Measurements from ENCODE around the gene ELN.
"Not testable (repeated sequence)": the region's sequence is repeated elsewhere in the genome, so short reads cannot be mapped to it uniquely, and the experiment has no call there.

ELN gene

DNA sequence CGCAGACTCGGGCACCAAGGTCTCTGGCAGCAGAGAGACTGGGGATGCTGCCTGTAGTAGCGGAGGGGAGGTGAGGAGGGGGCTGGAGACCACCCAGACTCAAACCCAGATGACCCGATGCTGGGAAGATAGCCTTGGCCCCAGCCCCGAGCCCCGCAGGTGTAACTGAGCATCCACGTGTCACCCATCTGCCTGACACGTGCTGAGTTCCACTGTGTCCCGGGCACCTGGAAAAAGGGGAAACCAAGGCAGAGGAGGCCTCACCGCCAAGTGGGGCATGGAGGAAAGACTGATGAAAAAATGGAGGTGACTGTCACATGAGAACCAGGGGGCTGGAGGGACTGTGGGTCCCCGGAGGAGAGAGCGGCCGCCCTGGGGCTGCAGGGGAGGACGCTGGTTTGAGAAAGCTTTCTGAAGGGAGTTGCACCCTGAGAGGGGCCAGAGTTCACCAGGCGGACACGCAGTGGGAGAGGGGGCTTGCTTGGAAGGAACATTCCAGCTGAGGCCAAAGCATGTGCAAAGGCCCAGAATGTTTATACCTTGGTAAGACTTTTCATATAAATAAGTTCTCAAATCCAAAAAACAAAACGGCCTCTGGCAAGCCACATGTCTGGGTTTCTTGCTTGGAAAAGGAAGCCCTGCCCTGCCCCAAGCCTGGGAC lies 27.4 kb upstream of the ELN start:
- DNase-seq (ENCODE audit: low spot score) (no peak), FAIRE-seq (no peak)

DNA sequence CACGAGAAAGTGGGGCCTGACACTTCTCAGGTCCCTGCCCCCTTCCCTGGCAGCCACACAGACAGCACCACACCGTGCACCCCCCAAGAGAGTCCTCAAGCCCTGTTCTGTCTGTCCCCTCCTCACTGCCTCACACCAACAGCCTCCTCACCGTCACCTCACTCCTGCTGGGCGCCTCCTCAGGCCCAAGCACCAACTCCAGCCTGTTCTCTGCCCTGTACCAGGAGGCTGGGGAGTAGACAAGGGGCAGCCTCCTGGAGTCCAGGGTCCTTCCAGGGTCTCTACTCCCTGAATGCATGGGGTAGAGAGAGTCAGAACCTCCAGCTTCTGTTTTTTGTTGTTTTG lies 26.9 kb upstream of the ELN start:
- FAIRE-seq (no peak), DNase-seq (ENCODE audit: low spot score) (no peak)

DNA sequence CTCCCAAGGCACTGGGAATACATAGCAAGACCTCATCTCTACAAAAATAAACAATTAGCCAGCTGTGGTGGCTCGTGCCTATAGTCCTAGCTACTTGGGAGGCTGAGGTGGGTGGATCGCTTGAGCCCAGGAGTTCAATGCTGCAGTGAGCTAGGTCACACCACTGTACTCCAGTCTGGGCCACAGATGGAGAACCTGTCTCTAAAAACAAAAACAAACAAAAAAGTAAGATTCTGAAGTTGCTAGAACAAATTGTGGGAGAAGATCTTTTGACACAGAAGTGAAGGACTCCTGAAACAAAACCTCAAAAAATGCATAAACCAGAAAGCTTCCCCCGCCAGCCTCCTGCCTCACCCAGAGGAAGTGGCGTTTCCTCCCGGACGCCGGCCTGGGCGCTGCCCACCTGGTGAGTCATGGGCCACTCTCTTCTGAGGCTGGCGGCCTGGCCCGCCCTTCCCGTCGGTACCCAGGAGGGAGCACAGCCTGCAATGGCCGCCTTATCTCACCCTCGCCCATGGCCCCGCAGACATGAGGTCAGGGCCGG lies 25.4 kb upstream of the ELN start:
- FAIRE-seq (peak; percentile 86), DNase-seq (ENCODE audit: low spot score) (peak; percentile 72)

DNA sequence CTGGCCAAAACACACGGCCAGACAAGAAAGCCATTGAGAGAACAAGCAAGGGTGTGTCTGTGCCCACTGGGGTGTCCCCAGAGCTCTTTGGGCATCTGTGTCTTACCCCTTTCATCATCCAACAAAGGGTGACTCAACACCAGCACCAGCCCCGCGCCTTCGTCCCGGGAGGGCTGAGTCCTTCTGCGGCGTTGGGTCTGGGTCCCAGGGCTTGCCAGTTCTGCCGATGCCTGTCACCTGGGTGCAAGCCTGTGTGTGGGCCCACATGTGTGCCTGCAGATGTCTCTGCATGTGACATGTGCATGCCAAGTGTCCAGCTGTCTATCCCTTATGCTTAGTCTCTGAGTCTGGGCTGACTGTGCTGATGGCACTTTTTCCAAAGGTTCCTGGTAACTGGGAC lies 24.4 kb upstream of the ELN start:
- FAIRE-seq (no peak), DNase-seq (ENCODE audit: low spot score) (no peak)

DNA sequence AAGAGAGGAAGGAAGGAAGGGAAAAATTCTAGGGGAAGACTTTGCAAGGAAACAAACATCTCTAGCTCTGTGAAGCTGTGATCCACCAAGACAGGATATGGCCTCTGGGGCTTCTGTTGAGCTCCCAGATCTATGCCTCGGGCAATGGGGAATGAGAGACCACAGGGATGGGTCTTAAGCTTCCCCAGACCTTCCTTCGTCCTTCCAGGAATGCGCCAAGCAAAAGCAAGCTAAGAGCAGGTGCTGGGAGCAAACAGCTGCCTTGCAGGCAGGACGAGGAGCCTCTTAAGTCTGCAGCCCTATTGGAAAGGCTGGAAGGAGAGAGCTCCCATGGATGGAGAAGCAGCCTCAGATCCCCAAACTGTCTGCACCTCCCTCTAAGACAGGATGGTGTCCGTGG lies 21.9 kb upstream of the ELN start:
- no peak for FAIRE-seq
- DNase-seq (ENCODE audit: low spot score), result no peak

DNA sequence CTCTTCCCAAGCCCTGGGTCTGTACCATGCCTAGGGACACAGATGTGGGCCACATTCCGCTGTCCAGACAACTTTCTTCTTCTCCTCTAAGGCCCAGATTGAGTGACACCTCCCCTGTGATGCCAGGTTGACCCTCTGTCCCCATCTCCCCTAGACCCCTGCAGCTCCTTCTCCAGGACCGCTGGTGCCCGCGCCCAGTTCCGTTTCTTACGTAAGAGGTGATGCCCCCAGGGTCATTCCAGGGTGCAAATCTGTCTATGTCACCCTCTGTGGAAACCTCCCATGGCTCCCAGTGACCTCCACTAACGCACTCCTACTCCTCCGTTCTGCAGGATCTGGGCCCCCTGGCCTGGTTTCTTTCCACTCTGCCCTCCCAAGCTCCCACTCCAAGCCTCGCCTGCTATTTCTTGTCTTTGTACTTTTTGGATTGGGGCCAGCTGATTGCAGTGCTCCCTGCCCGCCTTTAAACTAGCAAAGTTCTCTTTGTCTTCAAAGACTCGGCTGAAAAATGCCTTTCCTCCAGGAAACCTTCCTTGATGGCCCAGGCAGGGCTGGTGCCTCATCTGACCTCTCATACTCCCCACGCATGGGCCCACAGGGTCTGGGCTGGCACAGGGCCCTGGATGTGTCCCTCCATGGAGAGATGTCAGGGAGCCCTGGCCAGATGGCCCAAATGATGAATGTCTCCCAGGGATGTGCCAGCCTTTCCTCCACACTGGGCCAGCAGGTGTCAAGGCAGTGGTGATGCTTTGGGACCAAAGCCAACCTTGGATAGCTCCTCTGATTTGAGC lies 21.3 kb upstream of the ELN start:
- FAIRE-seq, result no peak
- no peak for DNase-seq (ENCODE audit: low spot score)

DNA sequence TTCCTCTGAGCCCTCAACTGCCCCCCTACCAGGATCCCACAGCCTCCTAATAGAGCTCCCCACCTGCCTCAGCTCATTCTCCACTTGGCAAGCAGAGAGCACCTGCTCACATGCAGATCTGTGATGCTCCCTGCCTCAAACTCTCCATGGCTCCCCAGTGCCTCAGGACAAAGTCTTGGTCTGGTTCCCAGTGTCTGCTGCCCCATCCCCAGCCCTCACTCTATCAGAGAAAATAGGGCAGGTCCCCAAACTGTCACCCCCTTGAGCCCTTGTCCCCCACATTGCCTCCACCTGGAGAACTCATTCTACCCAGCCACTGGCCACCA lies 20.8 kb upstream of the ELN start:
- FAIRE-seq, result no peak

DNA sequence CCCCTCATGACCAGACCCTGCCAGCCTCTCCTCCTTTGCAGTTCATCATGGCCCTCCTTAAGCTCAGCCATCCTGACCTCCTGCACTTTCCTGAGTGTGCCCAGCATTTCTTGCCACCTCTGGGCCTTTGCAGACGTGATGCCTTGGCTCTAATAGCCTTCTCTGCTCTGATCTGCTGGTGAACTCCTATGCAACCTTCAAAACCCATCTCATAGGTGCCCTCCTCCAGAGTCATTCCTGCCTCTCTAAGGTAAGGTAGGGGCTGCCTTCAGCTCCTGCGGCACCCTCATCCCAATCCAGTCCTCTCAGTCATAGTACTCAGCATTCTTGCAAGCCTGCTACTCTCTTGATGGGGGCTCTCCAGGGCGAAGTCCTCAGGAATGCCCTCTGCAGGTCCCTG lies 19.3 kb upstream of the ELN start:
- FAIRE-seq (no peak), DNase-seq (ENCODE audit: low spot score) (no peak)

More for the DNA sequence above, 20.8 kb upstream of the ELN start:
- no peak for DNase-seq (ENCODE audit: low spot score)

DNA sequence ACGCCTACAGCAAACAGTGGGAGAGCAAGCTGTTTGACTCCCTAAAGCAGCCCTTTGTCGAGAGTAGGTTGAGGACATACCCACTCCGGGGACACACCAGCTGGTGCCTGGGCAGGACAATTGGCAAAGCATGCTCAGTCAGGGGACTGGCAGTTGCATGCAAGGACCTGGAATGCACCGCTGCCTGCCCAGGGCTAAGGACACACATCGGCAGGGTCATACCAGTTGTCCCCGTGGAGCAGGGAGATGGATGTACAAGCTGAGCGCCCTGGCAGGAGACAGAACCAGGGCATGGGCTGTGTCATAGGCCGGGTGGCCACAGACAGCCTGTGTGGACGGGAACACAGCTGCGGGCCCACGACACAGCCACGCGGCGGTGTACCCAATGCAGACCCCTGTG lies 18.3 kb upstream of the ELN start:
- FAIRE-seq, result no peak
- no peak for DNase-seq (ENCODE audit: low spot score)

DNA sequence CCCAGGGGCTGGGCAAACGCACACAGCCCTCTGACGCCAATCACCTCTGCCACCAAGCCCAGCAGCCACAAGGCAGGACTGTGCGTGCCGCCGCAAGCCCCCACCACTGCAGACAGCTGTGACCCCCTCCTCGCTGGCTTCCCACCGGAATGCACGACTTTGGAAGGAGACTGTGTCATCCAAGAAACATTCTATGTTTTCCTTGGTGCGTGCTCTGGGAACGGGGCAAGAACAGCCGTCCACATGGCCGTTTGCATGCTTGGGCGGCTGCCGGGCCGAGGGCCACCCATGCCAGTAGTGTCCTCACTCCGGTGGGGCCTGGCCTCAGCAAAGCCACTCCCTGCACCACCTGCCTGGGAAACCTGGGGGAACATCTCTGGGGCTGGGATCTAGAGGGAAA lies 17.6 kb upstream of the ELN start:
- FAIRE-seq, result no peak

DNA sequence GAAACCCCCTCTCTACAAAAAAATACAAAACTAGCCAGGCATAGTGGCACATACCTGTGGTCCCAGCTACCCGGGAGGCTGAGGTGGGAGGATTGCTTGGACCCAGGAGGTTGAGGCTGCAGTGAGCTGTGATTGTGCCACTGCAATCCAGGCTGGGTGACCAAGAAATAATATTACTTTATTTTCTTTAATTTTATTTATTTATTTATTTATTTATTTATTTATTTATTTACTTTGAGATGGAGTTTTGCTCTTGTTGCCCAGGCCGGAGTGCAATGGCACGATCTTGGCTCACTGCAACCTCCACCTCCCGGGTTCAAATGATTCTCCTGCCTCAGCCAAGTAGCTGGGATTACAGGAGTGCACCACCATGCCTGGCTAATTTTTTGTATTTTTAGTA lies 16.6 kb upstream of the ELN start:
- not testable (repeated sequence) for DNase-seq (ENCODE audit: low spot score); FAIRE-seq

More for the DNA sequence above, 17.6 kb upstream of the ELN start:
- DNase-seq (ENCODE audit: low spot score), result no peak

DNA sequence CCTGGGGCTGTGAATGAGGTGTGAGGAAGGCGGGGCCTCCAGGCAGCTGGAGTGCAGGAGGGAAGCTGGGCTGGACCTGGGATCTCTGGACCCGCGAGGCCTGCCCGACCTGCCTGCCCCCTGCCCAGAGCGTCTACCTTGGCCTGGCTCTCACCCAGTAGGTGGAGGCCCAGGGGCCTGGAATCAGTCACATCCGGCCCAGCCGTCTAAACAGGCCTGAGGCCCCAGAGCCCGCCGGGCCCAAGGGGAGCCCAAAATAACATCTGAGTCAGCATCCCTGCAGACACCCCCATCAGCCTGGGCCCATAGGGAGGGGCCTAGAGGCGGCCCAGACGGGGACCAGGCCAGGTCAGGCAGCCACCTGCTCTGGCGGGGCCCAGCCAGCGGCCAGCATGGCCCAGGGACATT lies 15.1 kb upstream of the ELN start:
- FAIRE-seq (no peak), DNase-seq (ENCODE audit: low spot score) (no peak)

DNA sequence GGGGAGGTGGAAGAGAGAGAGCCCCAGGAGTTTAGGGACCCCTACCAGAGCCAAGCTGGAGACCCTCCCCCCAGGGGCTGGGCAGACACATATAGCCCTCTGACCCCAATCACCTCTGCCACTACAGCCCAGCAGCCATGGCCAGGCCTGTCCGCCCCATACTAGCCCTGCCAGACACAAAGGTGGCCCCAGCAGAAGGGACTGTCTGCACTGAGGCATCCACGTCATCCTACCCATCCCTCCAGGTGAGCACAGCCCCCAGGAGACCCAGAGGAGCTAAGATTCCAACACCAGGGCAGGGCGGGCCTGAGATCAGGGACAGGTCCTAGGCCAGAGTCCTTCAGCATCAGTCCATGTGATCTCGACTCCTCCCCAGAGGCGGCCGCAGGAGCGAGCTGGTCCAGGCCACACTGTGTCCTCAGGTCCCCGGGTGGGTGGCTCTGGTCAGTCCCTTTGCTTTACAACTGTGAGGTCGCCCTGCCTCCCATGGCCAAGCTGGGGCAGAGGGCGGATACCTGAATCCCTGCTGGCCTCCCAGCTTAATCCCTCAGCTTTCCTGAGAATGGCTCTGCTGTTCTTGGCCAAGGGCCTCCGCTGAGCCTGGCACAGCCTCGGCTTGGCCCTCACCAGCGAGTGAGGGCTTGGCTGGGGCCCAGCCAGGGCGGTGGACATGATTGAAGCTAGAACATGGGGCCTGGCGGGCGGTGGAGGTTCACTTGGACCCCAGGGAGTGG lies 14.3 kb upstream of the ELN start:
- DNase-seq (ENCODE audit: low spot score), result no peak
- FAIRE-seq, result no peak

DNA sequence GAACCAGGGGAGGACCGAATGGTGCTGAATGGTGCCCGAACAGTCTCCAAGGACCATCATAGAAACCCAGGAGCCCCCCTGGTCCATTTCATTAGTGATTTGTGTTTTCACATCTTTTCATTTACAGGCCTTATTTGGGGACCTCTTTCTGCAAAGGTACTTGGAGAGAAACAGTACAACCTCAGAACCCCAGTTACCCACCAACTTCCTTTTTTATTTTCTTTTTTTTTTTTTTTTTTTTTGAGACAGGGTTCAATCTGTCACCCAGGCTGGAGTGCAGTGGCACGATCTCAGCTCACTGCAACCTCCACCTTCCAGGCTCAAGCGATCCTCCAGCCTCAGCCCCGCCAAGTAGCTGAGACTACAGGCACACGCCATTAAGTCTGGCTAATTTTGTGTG lies 13.0 kb upstream of the ELN start:
- no peak for FAIRE-seq
- no peak for DNase-seq (ENCODE audit: low spot score)

DNA sequence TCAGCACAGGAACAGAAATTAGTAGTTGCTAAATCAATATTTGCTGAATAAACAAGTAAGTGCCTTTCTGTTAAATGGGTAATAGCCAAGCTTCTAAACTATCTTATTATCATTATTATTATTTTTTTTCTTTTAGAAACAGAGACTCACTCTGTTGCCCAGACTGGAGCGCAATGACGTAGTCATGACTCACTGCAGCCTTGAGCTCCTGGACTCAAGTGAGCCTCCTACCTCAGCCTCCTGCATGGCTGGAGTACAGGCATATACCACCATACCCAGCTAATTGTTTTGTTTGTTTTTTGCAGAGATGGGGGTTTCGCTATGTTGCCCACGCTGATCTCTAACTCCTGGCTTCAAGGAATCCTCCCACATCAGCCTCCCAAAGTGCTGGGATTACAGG lies 12.3 kb upstream of the ELN start:
- DNase-seq (ENCODE audit: low spot score) (no peak), FAIRE-seq (no peak)

DNA sequence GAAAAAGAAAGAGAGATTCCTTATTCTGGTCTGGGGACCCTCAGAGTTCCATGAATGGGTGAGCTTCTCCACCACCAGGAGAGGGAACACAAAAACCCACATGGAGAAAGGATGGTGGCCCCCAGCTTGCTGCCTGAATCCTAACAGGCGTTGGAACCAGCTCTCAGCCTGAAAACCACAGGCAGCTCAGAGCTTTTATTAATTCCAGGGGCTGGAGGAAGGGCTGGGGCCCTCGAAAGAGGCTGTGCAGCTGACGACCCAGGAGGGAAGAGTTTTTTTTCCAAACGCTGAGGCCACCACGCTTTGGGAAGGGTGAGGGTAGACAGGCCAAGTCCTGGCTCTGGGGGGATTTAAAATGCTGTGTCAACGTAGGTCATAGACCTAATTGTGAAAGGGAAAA lies 10.8 kb upstream of the ELN start:
- no peak for DNase-seq (ENCODE audit: low spot score)
- FAIRE-seq, result no peak

DNA sequence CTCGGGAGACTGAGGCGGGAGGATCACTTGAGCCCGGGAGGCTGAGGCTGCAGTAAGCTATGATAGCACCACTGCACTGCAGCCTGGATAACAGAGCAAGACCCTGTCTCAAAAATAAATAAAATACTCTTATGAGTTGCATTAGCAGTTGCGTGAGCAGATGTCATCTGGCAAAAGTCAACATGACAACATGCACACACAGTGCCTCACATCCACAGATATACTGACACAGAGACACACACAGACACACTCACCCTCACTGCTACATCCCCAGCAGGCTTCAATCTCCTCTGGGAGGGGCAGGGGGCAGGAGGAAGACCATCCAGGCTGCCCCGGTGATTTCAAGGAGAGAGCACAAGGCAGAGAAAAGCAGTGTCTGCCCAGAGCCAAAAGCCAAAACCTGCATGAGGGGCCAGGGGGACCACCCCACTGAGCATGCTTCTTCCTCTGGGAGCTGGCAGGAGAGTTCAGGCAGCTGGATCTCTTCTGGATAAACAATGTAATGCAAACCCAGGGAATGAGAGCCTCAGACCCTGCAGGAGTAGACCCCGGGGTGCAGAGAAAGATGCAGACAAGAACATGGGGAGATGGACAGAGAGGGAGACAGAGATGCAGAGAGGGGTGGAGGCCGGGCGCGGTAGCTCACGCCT lies 9.6 kb upstream of the ELN start:
- FAIRE-seq, result no peak

DNA sequence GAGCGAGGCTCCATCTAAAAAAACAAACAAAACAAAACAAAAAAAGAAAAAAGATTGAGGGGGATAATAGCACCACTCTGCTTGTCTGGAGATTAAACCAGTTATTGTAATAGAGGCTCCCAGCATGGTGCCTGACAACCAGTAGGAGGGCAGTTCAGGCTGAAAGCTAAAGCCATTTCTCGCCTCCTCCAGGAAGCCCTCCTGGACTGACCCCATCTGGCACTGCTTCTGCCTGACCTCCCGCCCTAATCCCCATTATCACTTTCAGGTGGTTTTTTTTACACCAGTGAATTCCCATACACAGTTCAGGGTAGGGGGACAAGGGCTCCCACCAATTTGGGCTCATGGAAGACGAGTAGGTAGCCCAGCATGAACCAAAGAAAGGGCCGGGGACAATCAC lies 8.8 kb upstream of the ELN start:
- FAIRE-seq (no peak), DNase-seq (ENCODE audit: low spot score) (no peak)

More for the DNA sequence above, 9.6 kb upstream of the ELN start:
- no peak for DNase-seq (ENCODE audit: low spot score)

DNA sequence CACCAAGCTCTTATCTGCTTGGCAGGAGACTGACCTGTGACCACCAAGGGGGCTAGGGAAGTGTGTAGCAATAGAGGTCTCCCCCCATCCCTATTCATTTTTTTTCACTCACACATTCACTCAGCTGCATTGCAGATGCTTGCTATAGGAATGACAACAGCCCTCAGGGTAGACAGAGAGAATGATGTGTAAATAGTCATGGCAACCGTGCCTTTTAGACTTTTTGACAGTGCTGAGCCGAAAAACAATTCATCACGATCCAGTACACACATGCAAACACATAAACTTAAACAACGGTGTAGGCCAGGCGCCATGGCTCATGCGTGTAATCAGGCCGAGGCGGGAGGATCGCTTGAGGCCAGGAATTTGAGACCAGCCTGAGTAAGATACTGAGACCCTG lies 7.6 kb upstream of the ELN start:
- no peak for FAIRE-seq
- DNase-seq (ENCODE audit: low spot score), result no peak

DNA sequence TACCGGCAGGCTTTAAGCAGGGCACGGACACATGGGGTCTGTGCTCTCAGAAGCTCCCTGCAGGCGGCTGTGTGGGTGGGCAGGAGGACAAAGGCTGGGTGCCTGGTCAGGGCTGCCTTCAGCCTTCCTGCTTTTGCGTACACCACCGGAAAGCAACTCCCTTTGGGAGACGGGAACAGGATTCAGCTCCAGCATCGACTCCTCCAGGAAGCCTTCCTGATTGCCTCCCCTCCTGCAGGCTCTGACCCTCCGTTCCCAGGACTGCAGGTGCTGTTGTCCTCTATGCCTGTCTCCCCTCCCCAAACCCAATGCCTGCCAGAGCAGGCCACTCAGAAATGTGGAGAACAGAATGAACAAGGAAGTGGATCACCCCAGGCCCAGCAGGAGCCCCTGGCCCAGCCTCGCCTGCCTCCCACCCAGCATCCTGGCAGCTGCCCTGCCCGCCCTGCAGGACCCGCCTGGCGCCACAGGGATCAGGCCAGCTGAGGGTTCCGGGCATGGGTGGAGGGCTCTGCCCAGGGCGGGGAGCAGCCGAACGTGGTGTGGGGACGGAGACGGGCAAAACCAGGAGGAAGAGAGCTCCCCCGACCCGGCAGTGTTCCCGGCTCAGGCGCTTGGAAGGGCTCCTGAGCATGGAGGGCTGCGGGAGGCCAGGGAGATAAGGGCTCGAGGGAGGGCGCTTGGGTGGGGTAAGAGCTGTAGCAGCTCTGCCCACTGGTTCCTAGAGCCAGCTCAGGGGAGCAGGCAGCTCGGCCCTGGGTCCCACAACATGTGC lies 6.2 kb upstream of the ELN start:
- FAIRE-seq (no peak), DNase-seq (ENCODE audit: low spot score) (no peak)

DNA sequence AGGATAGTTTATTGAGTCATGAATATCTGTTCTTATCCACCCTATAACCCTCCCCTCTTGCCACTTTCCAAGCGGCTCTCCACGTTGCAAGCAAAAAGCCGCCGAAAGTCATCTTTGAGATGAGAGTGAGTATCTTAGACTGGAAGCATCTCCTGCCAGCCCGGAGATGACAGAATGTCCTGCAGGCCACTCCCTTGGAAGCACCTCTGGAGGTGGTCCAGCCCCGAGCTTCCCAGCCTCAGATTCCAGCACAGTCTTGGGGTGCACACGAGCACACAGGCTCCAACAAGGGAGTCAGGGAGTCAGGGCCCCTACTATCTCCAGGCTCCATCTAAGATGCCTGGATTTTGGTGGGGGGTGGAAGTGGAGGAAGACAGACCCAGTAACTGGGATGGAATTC lies 5.5 kb upstream of the ELN start:
- no peak for FAIRE-seq
- DNase-seq (ENCODE audit: low spot score), result no peak
